ENCODE data around the gene ABCA9.

DNA sequence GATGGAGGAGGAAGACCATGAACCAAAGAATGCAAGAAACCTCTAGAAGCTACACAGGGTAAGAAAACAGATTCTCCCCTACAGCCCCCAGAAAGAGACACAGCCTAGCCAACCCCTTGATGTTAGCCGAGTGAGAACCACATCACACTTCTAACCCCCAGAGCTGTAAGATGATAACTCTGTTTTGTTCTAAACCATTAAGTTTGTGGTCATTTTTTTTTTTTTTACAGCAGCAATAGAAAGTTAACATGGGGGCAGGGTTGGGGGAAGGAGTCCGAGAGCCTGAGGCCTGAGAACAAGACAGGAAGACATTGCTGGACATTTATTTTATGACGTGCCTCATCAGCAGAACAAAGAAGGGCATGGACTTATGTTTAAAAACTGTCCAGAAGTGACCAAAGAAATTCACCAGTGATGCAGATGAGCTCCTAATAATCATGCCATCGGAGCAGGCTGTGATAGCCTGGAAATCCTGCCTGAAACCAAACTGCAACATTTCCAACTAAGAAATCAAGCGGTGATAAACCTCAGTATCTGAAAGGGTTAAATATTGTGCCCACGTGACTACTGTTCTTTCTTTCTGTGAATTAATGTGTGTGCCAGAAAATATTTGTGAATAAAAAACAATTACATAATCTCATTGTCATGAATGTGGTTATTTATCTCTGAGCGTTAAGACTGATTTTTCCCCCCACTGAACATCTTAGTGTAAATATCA lies 1.1 kb downstream of the ABCA9 start:
- TF ChIP-seq, protein P1, sequence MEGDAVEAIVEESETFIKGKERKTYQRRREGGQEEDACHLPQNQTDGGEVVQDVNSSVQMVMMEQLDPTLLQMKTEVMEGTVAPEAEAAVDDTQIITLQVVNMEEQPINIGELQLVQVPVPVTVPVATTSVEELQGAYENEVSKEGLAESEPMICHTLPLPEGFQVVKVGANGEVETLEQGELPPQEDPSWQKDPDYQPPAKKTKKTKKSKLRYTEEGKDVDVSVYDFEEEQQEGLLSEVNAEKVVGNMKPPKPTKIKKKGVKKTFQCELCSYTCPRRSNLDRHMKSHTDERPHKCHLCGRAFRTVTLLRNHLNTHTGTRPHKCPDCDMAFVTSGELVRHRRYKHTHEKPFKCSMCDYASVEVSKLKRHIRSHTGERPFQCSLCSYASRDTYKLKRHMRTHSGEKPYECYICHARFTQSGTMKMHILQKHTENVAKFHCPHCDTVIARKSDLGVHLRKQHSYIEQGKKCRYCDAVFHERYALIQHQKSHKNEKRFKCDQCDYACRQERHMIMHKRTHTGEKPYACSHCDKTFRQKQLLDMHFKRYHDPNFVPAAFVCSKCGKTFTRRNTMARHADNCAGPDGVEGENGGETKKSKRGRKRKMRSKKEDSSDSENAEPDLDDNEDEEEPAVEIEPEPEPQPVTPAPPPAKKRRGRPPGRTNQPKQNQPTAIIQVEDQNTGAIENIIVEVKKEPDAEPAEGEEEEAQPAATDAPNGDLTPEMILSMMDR (IDR thresholded peaks at IDR 0.05; ENCODE audit: low read depth, low read length) = no peak
- no peak for TF ChIP-seq EZH2phosphoT487 (IDR thresholded peaks at IDR 0.05; ENCODE audit: low read depth)

Measured in OCI-LY3 (cell line).